22Rv1 (cell line): ENCODE data around the gene LRRC70.

Source experiments
- ZFX ChIP-seq: fragments of 450-650 bp; IDR thresholded peaks from 2 replicates; pipeline ENCODE4 v1.6.1; 2017; ENCODE audit warnings: antibody characterized with exemption, borderline replicate concordance
- TF ChIP-seq, protein P1 (sequence below): fragments of 450-650 bp; IDR thresholded peaks from 2 replicates; pipeline ENCODE4 v1.5.1; 2017; ENCODE audit warnings: mild to moderate bottlenecking

DNA sequence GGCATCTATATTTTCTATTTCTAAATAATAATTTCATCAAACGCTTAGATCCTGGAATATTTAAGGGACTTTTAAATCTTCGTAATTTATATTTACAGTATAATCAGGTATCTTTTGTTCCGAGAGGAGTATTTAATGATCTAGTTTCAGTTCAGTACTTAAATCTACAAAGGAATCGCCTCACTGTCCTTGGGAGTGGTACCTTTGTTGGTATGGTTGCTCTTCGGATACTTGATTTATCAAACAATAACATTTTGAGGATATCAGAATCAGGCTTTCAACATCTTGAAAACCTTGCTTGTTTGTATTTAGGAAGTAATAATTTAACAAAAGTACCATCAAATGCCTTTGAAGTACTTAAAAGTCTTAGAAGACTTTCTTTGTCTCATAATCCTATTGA lies 1.1 kb downstream of the LRRC70 start:
- TF ChIP-seq, protein P1, sequence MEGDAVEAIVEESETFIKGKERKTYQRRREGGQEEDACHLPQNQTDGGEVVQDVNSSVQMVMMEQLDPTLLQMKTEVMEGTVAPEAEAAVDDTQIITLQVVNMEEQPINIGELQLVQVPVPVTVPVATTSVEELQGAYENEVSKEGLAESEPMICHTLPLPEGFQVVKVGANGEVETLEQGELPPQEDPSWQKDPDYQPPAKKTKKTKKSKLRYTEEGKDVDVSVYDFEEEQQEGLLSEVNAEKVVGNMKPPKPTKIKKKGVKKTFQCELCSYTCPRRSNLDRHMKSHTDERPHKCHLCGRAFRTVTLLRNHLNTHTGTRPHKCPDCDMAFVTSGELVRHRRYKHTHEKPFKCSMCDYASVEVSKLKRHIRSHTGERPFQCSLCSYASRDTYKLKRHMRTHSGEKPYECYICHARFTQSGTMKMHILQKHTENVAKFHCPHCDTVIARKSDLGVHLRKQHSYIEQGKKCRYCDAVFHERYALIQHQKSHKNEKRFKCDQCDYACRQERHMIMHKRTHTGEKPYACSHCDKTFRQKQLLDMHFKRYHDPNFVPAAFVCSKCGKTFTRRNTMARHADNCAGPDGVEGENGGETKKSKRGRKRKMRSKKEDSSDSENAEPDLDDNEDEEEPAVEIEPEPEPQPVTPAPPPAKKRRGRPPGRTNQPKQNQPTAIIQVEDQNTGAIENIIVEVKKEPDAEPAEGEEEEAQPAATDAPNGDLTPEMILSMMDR: no peak
- TF ChIP-seq ZFX: no peak
